ENCODE data around the gene PRKD1.

Gene PRKD1

GRCh38 chr14:29681316-29681715 is 246.3 kb downstream of the PRKD1 start:
- Histone ChIP-seq H3K9me2 (replicated peaks; ENCODE audit: control insufficient read depth, low read length) (no peaks in the 10 kb centered on the region), H3K4me3 (ENCODE audit: low read length) (no peak overlapping the region), H3K79me2 (ENCODE audit: control insufficient read depth, low read length) (no peaks in the 10 kb centered on the region), H4K20me1 (ENCODE audit: control insufficient read depth, insufficient read depth, low read depth, low read length) (no peaks in the 10 kb centered on the region), H3F3A (ENCODE audit: control insufficient read depth, insufficient read depth) (no peaks in the 10 kb centered on the region), H3K36me3 (ENCODE audit: control insufficient read depth, low read length) (no peaks in the 10 kb centered on the region), H3K4me1 (ENCODE audit: control insufficient read depth, low read length) (no peaks in the 10 kb centered on the region), H3K27ac (ENCODE audit: low read depth, low read length) (no peak overlapping the region), H3K4me2 (ENCODE audit: low read length) (no peak overlapping the region), H3K9me3 (ENCODE audit: control insufficient read depth, insufficient read depth, low read length) (no peaks in the 10 kb centered on the region), H3K27me3 (ENCODE audit: control insufficient read depth, low read length) (no peaks in the 10 kb centered on the region)
- TF ChIP-seq EZH2phosphoT487 (IDR thresholded peaks at IDR 0.05; ENCODE audit: borderline replicate concordance, low read length), result no peak
- no peak for TF ChIP-seq CTCF (IDR thresholded peaks at IDR 0.05; ENCODE audit: low read depth, low read length, poor library complexity, severe bottlenecking)

DNA sequence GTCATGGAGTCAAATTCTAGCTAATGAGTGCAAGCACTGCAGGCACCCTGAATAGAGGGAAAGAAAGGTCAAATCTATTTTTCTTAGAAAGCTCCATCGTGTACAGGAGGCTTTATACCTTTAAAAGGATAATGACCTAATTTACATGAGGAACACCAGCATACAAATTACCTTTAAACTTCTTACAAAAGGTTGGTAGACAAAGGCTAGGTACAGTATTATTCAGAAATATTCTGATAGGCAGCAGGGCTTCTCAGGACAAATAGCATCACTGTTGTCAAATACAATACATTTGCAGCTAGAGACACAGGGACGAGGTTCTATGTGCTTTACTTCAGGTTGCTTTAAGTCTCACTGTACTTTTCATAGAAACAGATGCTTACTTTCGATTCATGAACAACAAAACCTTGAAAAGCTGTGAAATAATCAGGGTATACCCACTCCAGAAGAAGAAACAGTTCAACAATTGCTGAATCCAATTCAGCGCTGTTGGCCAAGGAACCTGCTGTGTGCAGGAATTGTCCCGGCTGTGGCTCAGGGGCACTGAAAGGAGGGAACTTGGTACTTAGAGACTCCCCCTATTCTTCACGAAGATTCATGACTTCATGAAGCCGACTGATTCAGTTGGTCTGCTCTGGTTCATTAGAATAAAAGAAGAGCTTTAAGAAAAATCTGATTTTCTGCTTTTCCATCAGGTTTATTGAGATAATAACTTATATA is 252.9 kb downstream of the PRKD1 start:
- no peak overlapping the region for H3K4me2 ChIP-seq (ENCODE audit: low read length)
- no peaks in the 10 kb centered on the region for H3K9me2 ChIP-seq (replicated peaks; ENCODE audit: control insufficient read depth, low read length)
- no peaks in the 10 kb centered on the region for H3K36me3 ChIP-seq (ENCODE audit: control insufficient read depth, low read length)
- no peaks in the 10 kb centered on the region for H3F3A ChIP-seq (ENCODE audit: control insufficient read depth, insufficient read depth)
- H3K4me1 ChIP-seq (ENCODE audit: control insufficient read depth, low read length), result no peaks in the 10 kb centered on the region
- H3K27me3 ChIP-seq (ENCODE audit: control insufficient read depth, low read length), result no peaks in the 10 kb centered on the region
- no peak overlapping the region for H3K4me3 ChIP-seq (ENCODE audit: low read length)
- TF ChIP-seq CTCF (IDR thresholded peaks at IDR 0.05; ENCODE audit: low read depth, low read length, poor library complexity, severe bottlenecking) (no peak), EZH2phosphoT487 (IDR thresholded peaks at IDR 0.05; ENCODE audit: borderline replicate concordance, low read length) (no peak)
- no peaks in the 10 kb centered on the region for H3K9me3 ChIP-seq (ENCODE audit: control insufficient read depth, insufficient read depth, low read length)
- no peaks in the 10 kb centered on the region for H4K20me1 ChIP-seq (ENCODE audit: control insufficient read depth, insufficient read depth, low read depth, low read length)
- no peak overlapping the region for H3K27ac ChIP-seq (ENCODE audit: low read depth, low read length)
- H3K79me2 ChIP-seq (ENCODE audit: control insufficient read depth, low read length), result no peaks in the 10 kb centered on the region

DNA sequence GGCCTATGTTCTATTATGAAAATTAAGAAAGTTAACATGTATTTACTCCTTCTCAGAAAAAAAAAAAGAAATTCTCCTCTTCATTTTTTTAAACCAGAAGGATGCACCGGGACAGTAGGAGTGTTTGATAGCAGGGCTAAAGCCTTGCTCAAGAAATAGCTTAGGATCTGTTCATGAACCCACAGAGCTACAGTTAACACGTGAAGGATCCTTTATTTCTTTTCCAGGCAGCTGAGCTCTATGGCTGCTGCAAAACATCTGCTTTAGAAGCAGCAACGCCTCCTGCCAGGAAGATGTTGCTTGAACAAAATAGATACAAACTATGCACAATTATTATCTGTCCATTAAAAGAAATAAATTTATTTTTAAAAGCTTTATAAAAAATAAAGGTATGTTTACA is 254.8 kb downstream of the PRKD1 start:
- no peaks in the 10 kb centered on the region for H3K9me3 ChIP-seq (ENCODE audit: control insufficient read depth, insufficient read depth, low read length)
- no peaks in the 10 kb centered on the region for H4K20me1 ChIP-seq (ENCODE audit: control insufficient read depth, insufficient read depth, low read depth, low read length)

More for the DNA sequence above, 254.8 kb downstream of the PRKD1 start:
- H3K4me3 ChIP-seq (ENCODE audit: low read length), result no peak overlapping the region
- no peaks in the 10 kb centered on the region for H3K36me3 ChIP-seq (ENCODE audit: control insufficient read depth, low read length)
- H3K27ac ChIP-seq (ENCODE audit: low read depth, low read length), result no peak overlapping the region
- H3K9me2 ChIP-seq (replicated peaks; ENCODE audit: control insufficient read depth, low read length), result no peaks in the 10 kb centered on the region
- no peaks in the 10 kb centered on the region for H3K79me2 ChIP-seq (ENCODE audit: control insufficient read depth, low read length)
- no peak for TF ChIP-seq EZH2phosphoT487 (IDR thresholded peaks at IDR 0.05; ENCODE audit: borderline replicate concordance, low read length)
- no peak for TF ChIP-seq CTCF (IDR thresholded peaks at IDR 0.05; ENCODE audit: low read depth, low read length, poor library complexity, severe bottlenecking)
- H3K4me1 ChIP-seq (ENCODE audit: control insufficient read depth, low read length), result no peaks in the 10 kb centered on the region
- H3F3A ChIP-seq (ENCODE audit: control insufficient read depth, insufficient read depth), result no peaks in the 10 kb centered on the region
- H3K27me3 ChIP-seq (ENCODE audit: control insufficient read depth, low read length), result no peaks in the 10 kb centered on the region
- H3K4me2 ChIP-seq (ENCODE audit: low read length), result no peak overlapping the region
